Measurements from ENCODE around the gene LAMA2. TPM values are rescaled to one million over a fixed set of nuclear protein-coding genes. Genes with fewer than 3 reads are reported as not detected.

LAMA2 gene
- total and polyA plus RNA-seq, 2 experiments from 2014 or later, result 11.1 to 57.5 TPM

DNA sequence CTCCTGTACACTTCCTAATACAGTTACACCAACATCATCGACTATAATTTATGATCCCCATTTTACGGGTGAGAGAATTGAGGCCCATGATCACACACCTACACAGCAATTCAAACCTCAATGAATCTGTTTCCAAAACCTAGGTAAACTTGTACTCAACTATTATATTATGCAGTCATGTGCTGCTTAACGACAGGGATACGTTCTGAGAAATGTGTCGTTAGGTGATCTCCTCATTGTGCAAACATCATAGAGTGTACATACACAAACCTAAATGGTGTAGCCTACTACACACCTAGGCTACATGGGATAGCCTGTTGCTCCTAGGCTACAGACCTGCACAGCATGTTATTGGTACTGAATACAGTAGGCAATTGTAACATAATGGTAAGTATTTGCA, 441.4 kb downstream of the LAMA2 start:
- no peaks in the 10 kb centered on the region for H3K9me3 ChIP-seq (ENCODE audit: low read depth)
- no peaks in the 10 kb centered on the region for H3K4me1 ChIP-seq (ENCODE audit: insufficient read depth)
- H3K27ac ChIP-seq, result no peak overlapping the region
- no peak overlapping the region for H3K4me2 ChIP-seq
- H4K20me1 ChIP-seq (ENCODE audit: insufficient read depth, poor library complexity, severe bottlenecking), result no peaks in the 10 kb centered on the region
- 89% methylated on average over 5 of the region's 5 CpGs for WGBS (ENCODE audit: low lambda C conversion rate, missing lambda C conversion rate)
- H3K9me2 ChIP-seq (replicated peaks; ENCODE audit: insufficient read depth), result no peaks in the 10 kb centered on the region
- DNase-seq (ENCODE audit: low spot score), result no peak
- H3K27me3 ChIP-seq, result no peaks in the 10 kb centered on the region
- H3K79me2 ChIP-seq, result no peaks in the 10 kb centered on the region
- H3K36me3 ChIP-seq (replicated peaks; ENCODE audit: insufficient read depth, low read depth), result no peaks in the 10 kb centered on the region
- no peak overlapping the region for H3K4me3 ChIP-seq
- no peak overlapping the region for H2AFZ ChIP-seq
- TF ChIP-seq, protein P1, sequence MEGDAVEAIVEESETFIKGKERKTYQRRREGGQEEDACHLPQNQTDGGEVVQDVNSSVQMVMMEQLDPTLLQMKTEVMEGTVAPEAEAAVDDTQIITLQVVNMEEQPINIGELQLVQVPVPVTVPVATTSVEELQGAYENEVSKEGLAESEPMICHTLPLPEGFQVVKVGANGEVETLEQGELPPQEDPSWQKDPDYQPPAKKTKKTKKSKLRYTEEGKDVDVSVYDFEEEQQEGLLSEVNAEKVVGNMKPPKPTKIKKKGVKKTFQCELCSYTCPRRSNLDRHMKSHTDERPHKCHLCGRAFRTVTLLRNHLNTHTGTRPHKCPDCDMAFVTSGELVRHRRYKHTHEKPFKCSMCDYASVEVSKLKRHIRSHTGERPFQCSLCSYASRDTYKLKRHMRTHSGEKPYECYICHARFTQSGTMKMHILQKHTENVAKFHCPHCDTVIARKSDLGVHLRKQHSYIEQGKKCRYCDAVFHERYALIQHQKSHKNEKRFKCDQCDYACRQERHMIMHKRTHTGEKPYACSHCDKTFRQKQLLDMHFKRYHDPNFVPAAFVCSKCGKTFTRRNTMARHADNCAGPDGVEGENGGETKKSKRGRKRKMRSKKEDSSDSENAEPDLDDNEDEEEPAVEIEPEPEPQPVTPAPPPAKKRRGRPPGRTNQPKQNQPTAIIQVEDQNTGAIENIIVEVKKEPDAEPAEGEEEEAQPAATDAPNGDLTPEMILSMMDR (IDR thresholded peaks at IDR 0.05; ENCODE audit: poor library complexity), result no peak
- TF ChIP-seq EZH2 (IDR thresholded peaks at IDR 0.05; ENCODE audit: borderline replicate concordance) (no peak), EZH2phosphoT487 (IDR thresholded peaks at IDR 0.05; ENCODE audit: low read depth, severe bottlenecking, unreplicated experiment) (no peak)

DNA sequence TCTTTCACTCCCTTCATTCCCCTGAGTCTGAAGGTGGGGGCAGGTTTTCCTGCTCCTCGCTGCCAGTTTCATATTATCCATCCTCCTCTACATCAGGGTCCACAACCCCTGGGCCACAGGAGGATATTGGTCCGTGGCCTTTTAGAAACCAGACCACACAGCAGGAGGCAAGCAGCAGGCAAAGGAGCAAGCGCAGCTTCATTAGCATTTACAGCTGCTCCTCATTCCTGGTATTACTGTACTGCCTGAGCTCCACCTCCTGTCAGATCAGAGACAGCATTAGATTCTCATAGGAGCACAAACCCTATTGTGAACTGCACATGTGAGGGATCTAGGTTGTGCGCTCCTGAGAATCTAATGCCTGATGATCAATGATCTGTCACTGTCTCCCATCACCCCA, 446.7 kb downstream of the LAMA2 start:
- Histone ChIP-seq H4K20me1 (ENCODE audit: insufficient read depth, poor library complexity, severe bottlenecking) (no peaks in the 10 kb centered on the region), H3K9me3 (ENCODE audit: low read depth) (no peaks in the 10 kb centered on the region), H3K9me2 (replicated peaks; ENCODE audit: insufficient read depth) (no peaks in the 10 kb centered on the region), H3K4me1 (ENCODE audit: insufficient read depth) (no peaks in the 10 kb centered on the region), H3K36me3 (replicated peaks; ENCODE audit: insufficient read depth, low read depth) (no peaks in the 10 kb centered on the region), H3K79me2 (no peaks in the 10 kb centered on the region), H3K27ac (no peak overlapping the region), H3K4me2 (no peak overlapping the region), H2AFZ (no peak overlapping the region), H3K4me3 (no peak overlapping the region), H3K27me3 (no peaks in the 10 kb centered on the region)
- no peak for DNase-seq (ENCODE audit: low spot score)
- 81% methylated on average over 4 of the region's 4 CpGs for WGBS (ENCODE audit: low lambda C conversion rate, missing lambda C conversion rate)
- TF ChIP-seq, protein P1 (IDR thresholded peaks at IDR 0.05; ENCODE audit: poor library complexity), result no peak
- TF ChIP-seq EZH2 (IDR thresholded peaks at IDR 0.05; ENCODE audit: borderline replicate concordance) (no peak), EZH2phosphoT487 (IDR thresholded peaks at IDR 0.05; ENCODE audit: low read depth, severe bottlenecking, unreplicated experiment) (no peak)

DNA sequence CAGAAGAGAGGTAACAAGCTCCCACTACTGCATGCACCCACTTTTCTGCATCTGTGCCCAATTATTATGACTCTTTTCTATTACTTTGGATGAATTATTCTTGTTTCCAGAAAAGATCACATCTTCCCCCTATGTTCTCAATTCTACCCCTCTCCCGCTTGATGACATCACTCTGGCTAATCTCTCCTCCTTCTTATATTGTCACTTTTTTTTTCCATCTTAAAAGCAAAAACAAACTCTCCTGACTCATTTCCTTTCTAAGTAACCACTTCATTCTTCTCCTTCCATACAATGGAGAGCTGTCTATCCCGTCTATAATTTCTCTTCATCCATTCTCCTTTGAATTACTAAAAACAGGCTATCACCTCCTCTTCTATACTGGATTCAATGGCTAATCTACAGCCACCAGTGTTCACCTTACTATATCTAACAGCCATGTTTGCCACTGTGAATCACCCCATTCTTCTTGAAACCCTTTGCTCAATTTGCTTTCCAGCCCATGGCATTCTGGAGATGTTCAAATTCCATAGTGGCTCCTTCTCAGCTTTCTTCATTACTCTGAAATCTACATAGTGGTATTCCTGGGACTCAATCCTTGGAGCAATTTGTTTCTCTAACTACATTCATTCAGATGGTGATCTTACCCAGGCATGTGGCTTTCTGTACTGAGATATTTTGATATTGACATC, 448.7 kb downstream of the LAMA2 start:
- Histone ChIP-seq H3K9me3 (ENCODE audit: low read depth) (no peaks in the 10 kb centered on the region), H3K27me3 (no peaks in the 10 kb centered on the region), H3K9me2 (replicated peaks; ENCODE audit: insufficient read depth) (no peaks in the 10 kb centered on the region), H3K27ac (no peak overlapping the region), H4K20me1 (ENCODE audit: insufficient read depth, poor library complexity, severe bottlenecking) (no peaks in the 10 kb centered on the region), H3K4me1 (ENCODE audit: insufficient read depth) (no peaks in the 10 kb centered on the region), H3K79me2 (no peaks in the 10 kb centered on the region), H3K36me3 (replicated peaks; ENCODE audit: insufficient read depth, low read depth) (no peaks in the 10 kb centered on the region), H2AFZ (no peak overlapping the region), H3K4me2 (no peak overlapping the region), H3K4me3 (no peak overlapping the region)
- no peak for DNase-seq (ENCODE audit: low spot score)
- WGBS (ENCODE audit: low lambda C conversion rate, missing lambda C conversion rate), result 93% methylated on average over 2 of the region's 2 CpGs
- TF ChIP-seq EZH2 (IDR thresholded peaks at IDR 0.05; ENCODE audit: borderline replicate concordance), result no peak
- TF ChIP-seq, protein P1 (IDR thresholded peaks at IDR 0.05; ENCODE audit: poor library complexity), result no peak
- no peak for TF ChIP-seq EZH2phosphoT487 (IDR thresholded peaks at IDR 0.05; ENCODE audit: low read depth, severe bottlenecking, unreplicated experiment)
